Neural crest cell (in vitro differentiated cells): Measurements from ENCODE around the gene VANGL1. TPM values are rescaled to one million over a fixed set of nuclear protein-coding genes. Genes with fewer than 3 reads are reported as not detected.

ENCODE experiments used
- DNase-seq: peaks from one replicate; pipeline ENCODE4 v3.0.0; 2021; ENCODE audit warnings: low read depth, mixed read lengths, low spot score
- H3K27ac Mint-ChIP-seq: one replicate; pipeline ENCODE4 v1.8.0; 2021; ENCODE audit warnings: mild to moderate bottlenecking, mixed read lengths; ENCODE audit not compliant: unreplicated experiment
- H3K27me3 Mint-ChIP-seq: 2 replicates; pipeline ENCODE4 v1.8.0; 2021; ENCODE audit warnings: low read depth, mild to moderate bottlenecking, mixed read lengths
- H3K36me3 Mint-ChIP-seq: 2 replicates; pipeline ENCODE4 v1.8.0; 2021; ENCODE audit warnings: low read depth, mild to moderate bottlenecking, mixed read lengths
- H3K4me1 Mint-ChIP-seq: 2 replicates; pipeline ENCODE4 v1.8.0; 2021; ENCODE audit warnings: mixed read lengths
- H3K4me3 Mint-ChIP-seq: one replicate; pipeline ENCODE4 v1.8.0; 2021; ENCODE audit warnings: mild to moderate bottlenecking, mixed read lengths
- H3K9me3 Mint-ChIP-seq: 2 replicates; pipeline ENCODE4 v1.8.0; 2021; ENCODE audit warnings: mixed read lengths
- CTCF ChIP-seq: fragments of 200-600 bp; sonication (generic); conservative IDR thresholded peaks from 2 replicates; pipeline ENCODE4 v1.5.0; 2021; ENCODE audit warnings: antibody characterized with exemption, mild to moderate bottlenecking
- total RNA-seq: library from RNA; stranded (reverse); gene quantifications from 2 replicates; pipeline ENCODE4 v1.2.1, GENCODE V29; 2021

The VANGL1 gene
- total RNA-seq, 1 donor from 2014 or later, result 5.4 TPM

DNA sequence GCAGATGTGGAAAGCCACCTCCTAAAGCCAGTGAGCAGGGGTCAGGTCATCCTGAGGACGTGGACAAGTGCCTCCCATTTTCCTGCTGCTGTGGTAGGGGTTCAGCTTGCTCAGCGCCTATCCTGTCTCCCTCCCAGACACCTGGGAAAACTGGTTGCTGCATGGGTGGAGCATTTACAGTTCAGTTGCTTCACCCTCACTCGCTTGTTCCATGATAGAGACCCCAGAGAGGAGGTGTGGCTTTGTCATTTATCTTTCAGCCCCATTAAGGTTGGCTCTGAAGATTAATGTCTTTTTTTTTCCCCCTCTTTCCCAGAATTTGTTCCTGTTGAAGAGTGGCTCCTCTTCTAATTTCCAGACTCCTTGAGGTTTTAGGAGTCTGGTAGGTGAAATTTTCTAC lies 9.2 kb downstream of the VANGL1 start:
- no peaks in the 10 kb centered on the region for H3K9me3 Mint-ChIP-seq
- DNase-seq, result no peak
- H3K27ac Mint-ChIP-seq, result no peak overlapping the region
- TF ChIP-seq CTCF, result no peak
- no peak overlapping the region for H3K4me3 Mint-ChIP-seq
- H3K36me3 Mint-ChIP-seq, result peaks cover 5% of the 10 kb centered on the region
- peaks cover 36% of the 10 kb centered on the region for H3K4me1 Mint-ChIP-seq
- H3K27me3 Mint-ChIP-seq, result no peaks in the 10 kb centered on the region

DNA sequence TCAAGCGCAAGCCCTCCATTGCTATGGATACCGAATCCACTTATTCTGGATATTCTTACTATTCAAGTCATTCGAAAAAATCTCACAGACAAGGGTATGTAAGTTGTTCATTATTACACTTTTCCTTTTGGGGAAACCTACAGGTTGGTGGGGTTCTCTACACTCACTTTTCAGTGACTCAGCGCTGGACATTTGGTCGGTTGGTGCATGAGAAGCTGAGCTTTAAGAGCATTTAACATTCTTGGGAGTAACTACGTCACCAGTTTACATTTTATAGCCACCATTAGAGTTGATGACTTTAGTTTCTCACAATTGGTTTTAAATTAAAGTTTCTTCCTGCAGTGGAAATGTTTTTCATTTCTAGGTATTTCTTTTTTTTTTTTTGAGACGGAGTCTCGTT lies 9.6 kb downstream of the VANGL1 start:
- Mint-ChIP-seq H3K27ac (no peak overlapping the region), H3K4me1 (peaks cover 36% of the 10 kb centered on the region), H3K36me3 (peaks cover 5% of the 10 kb centered on the region), H3K27me3 (no peaks in the 10 kb centered on the region), H3K9me3 (no peaks in the 10 kb centered on the region), H3K4me3 (no peak overlapping the region)
- no peak for TF ChIP-seq CTCF
- DNase-seq, result no peak

- Mint-ChIP-seq H3K36me3 (peaks cover 5% of the 10 kb centered on the region), H3K9me3 (no peaks in the 10 kb centered on the region), H3K4me3 (no peak overlapping the region), H3K27ac (no peak overlapping the region), H3K4me1 (peaks cover 41% of the 10 kb centered on the region), H3K27me3 (no peaks in the 10 kb centered on the region)
- no peak for TF ChIP-seq CTCF
- no peak for DNase-seq
Observed at GRCh38 chr1:115652236-115652788, 10.5 kb downstream of the VANGL1 start.

GRCh38 chr1:115654125-115654524 lies 12.4 kb downstream of the VANGL1 start:
- Mint-ChIP-seq H3K4me3 (no peak overlapping the region), H3K9me3 (no peaks in the 10 kb centered on the region), H3K27me3 (no peaks in the 10 kb centered on the region), H3K36me3 (peaks cover 8% of the 10 kb centered on the region), H3K4me1 (peaks cover 41% of the 10 kb centered on the region), H3K27ac (no peak overlapping the region)
- no peak for DNase-seq
- TF ChIP-seq CTCF, result no peak

GRCh38 chr1:115654663-115655305 lies 13.0 kb downstream of the VANGL1 start:
- TF ChIP-seq CTCF, result no peak
- peaks cover 37% of the 10 kb centered on the region for H3K4me1 Mint-ChIP-seq
- no peak overlapping the region for H3K4me3 Mint-ChIP-seq
- no peak overlapping the region for H3K27ac Mint-ChIP-seq
- no peaks in the 10 kb centered on the region for H3K27me3 Mint-ChIP-seq
- peaks cover 9% of the 10 kb centered on the region for H3K36me3 Mint-ChIP-seq
- H3K9me3 Mint-ChIP-seq, result no peaks in the 10 kb centered on the region
- DNase-seq, result no peak
